B cell (primary cell): ENCODE results near the gene SOCS3. TPM values are rescaled to one million over a fixed set of nuclear protein-coding genes. Genes with fewer than 3 reads are reported as not detected.

Experiments
- ATAC-seq: fragments of 200-7000 bp; cut with Tn5 transposase; one replicate; pipeline ENCODE4 v1.10.0; 2021; ENCODE audit warnings: low read depth, mild to moderate bottlenecking, moderate number of reproducible peaks, moderate library complexity
- CTCF ChIA-PET: fragments of 350-600 bp; sonication (Branson Sonifier 250); formaldehyde crosslinking; loops from one replicate; lab custom pipeline; 2021; ENCODE audit warnings: antibody characterized with exemption, inconsistent platforms; lab: Charles Lee
- POLR2A ChIA-PET: fragments of 350-600 bp; sonication (Branson Sonifier 250); formaldehyde crosslinking; loops from one replicate; lab custom pipeline; 2021; ENCODE audit warnings: antibody characterized with exemption; lab: Charles Lee
- DNase-seq: peaks from one replicate; pipeline ENCODE4 v3.0.0; 2013
- H2AFZ ChIP-seq: 2 replicates; pipeline ENCODE4 v1.6.1; 2012; ENCODE audit warnings: mild to moderate bottlenecking, low read depth, low read length; ENCODE audit not compliant: insufficient read depth, poor library complexity, severe bottlenecking
- H3K27ac ChIP-seq, 2 donors: 1 replicate in 1 of 2; 2 replicates in 1 of 2; pipeline ENCODE4 v1.5.1; 2012 to 2013; ENCODE audit warnings: low read length in 2 of 2, mild to moderate bottlenecking in 2 of 2, moderate library complexity in 1 of 2
- H3K27me3 ChIP-seq, 4 experiments: fragments of 200-600 bp in 1 of 4; sonication (generic) in 1 of 4; replicated peaks in 1 of 4; 1 replicate in 2 of 4; 2 replicates in 2 of 4; pipeline versions ENCODE4 v1.6.1 to v1.7.0; 2013 to 2016; ENCODE audit warnings: low read length in 3 of 4, mild to moderate bottlenecking in 2 of 4, mixed read lengths in 1 of 4, moderate library complexity in 1 of 4; ENCODE audit not compliant: insufficient read depth in 4 of 4, control insufficient read depth in 3 of 4; ENCODE audit errors: control extremely low read depth in 1 of 4
- H3K36me3 ChIP-seq, 2 experiments: replicated peaks in 1 of 2; 1 replicate in 1 of 2; 2 replicates in 1 of 2; pipeline versions ENCODE4 v1.6.1 to v1.7.1; 2013; ENCODE audit warnings: low read length in 1 of 2; ENCODE audit not compliant: insufficient read depth in 2 of 2, control insufficient read depth in 1 of 2; ENCODE audit errors: control extremely low read depth in 1 of 2, extremely low read depth in 1 of 2
- H3K4me1 ChIP-seq, 2 donors: fragments of 200-600 bp in 1 of 2; sonication (generic) in 1 of 2; 1 replicate in 1 of 2; 2 replicates in 1 of 2; pipeline versions ENCODE4 v1.5.1 to v1.6.1; 2013 to 2017; ENCODE audit warnings: low read length in 2 of 2; ENCODE audit not compliant: control insufficient read depth in 2 of 2, insufficient read depth in 2 of 2
- H3K4me2 ChIP-seq: replicated peaks from 2 replicates; pipeline ENCODE3; 2012; ENCODE audit warnings: mild to moderate bottlenecking, low read depth, low read length; ENCODE audit not compliant: poor library complexity, severe bottlenecking
- H3K4me3 ChIP-seq, 5 experiments: fragments of 200-600 bp in 1 of 5; sonication (generic) in 1 of 5; 1 replicate in 3 of 5; 2 replicates in 2 of 5; pipeline versions ENCODE4 v1.5.1 to v1.7.0; 2011 to 2016; ENCODE audit warnings: low read length in 4 of 5, mild to moderate bottlenecking in 4 of 5, low read depth in 2 of 5, control low read depth in 1 of 5, moderate library complexity in 1 of 5; ENCODE audit not compliant: insufficient read depth in 1 of 5; ENCODE audit errors: control extremely low read depth in 1 of 5, extremely low read depth in 1 of 5
- H3K79me2 ChIP-seq: fragments of 200-600 bp; sonication (generic); one replicate; pipeline ENCODE4 v1.6.0; 2016; ENCODE audit warnings: low read length; ENCODE audit not compliant: control insufficient read depth, insufficient read depth
- H3K9ac ChIP-seq: fragments of 200-600 bp; sonication (generic); 2 replicates; pipeline ENCODE4 v1.6.1; 2017; ENCODE audit warnings: mild to moderate bottlenecking, low read length, moderate library complexity
- H3K9me3 ChIP-seq, 3 donors: one replicate each; pipeline versions ENCODE4 v1.6.1 to v1.7.1; 2013; ENCODE audit warnings: low read length in 2 of 3; ENCODE audit not compliant: control insufficient read depth in 2 of 3, insufficient read depth in 1 of 3; ENCODE audit errors: control extremely low read depth in 1 of 3
- H4K20me1 ChIP-seq: 2 replicates; pipeline ENCODE4 v1.6.0; 2012; ENCODE audit warnings: mild to moderate bottlenecking, low read length; ENCODE audit not compliant: insufficient read depth, control insufficient read depth, poor library complexity, severe bottlenecking
- H3K27ac Mint-ChIP-seq: one replicate; pipeline ENCODE4 v1.8.0; 2021; ENCODE audit warnings: mixed read lengths
- H3K27me3 Mint-ChIP-seq: one replicate; pipeline ENCODE4 v1.8.0; 2021; ENCODE audit warnings: mixed read lengths
- H3K4me1 Mint-ChIP-seq: one replicate; pipeline ENCODE4 v1.8.0; 2021; ENCODE audit warnings: mixed read lengths
- H3K4me3 Mint-ChIP-seq: one replicate; pipeline ENCODE4 v1.8.0; 2021; ENCODE audit warnings: mixed read lengths
- H3K9me3 Mint-ChIP-seq: one replicate; pipeline ENCODE4 v1.8.0; 2022; ENCODE audit warnings: mixed read lengths; ENCODE audit not compliant: insufficient read depth
- CTCF ChIP-seq: fragments of 200-600 bp; IDR thresholded peaks from one replicate; pipeline ENCODE4 v1.8.0; 2022; ENCODE audit warnings: antibody characterized with exemption, mild to moderate bottlenecking
- EZH2 ChIP-seq: IDR thresholded peaks from 2 replicates; pipeline ENCODE4 v1.6.1; 2012; ENCODE audit warnings: borderline replicate concordance, low read depth, mild to moderate bottlenecking, moderate library complexity, low read length; ENCODE audit not compliant: insufficient read depth, poor library complexity, severe bottlenecking
- WGBS: methylation state at CpG from one replicate; pipeline ENCODE4 v1.1.5; 2013; ENCODE audit warnings: missing lambda C conversion rate; ENCODE audit not compliant: insufficient coverage; 5-methylcytosine and 5-hydroxymethylcytosine counted together
- intact Hi-C: fragments of 100-400 bp; cut with micrococcal nuclease; formaldehyde crosslinking; loops from one replicate; pipeline ENCODE4 v1.10.0; 2022
- polyA plus RNA-seq: library from polyadenylated mRNA; depleted of rRNA; stranded (reverse); fragments of >200 nt; gene quantifications from 2 replicates; pipeline ENCODE4 v1.2.3, GENCODE V29; 2012
- total RNA-seq, 2 donors: library from RNA; stranded (reverse); fragments of 120-200 nt in 1 of 2; gene quantifications; 1 replicate in 1 of 2; 2 replicates in 1 of 2; pipeline versions ENCODE4 v1.2.3 to v1.2.4, GENCODE V29; 2013 to 2022

The SOCS3 gene
- total and polyA plus RNA-seq, 2 donors (not counting 1 experiment from before 2014, with no cell fraction given), result 41.8 to 67.6 TPM

GRCh38 chr17:78371056-78371455 is 11.2 kb upstream of the SOCS3 start:
- H3K79me2 ChIP-seq, result no peaks in the 10 kb centered on the region
- POLR2A ChIA-PET, result no interaction called here
- ATAC-seq, result no peak
- H3K4me3 ChIP-seq, result no peak overlapping the region
- no peaks in the 10 kb centered on the region for H3K9me3 ChIP-seq
- Mint-ChIP-seq H3K9me3 (no peaks in the 10 kb centered on the region), H3K4me3 (no peak overlapping the region), H3K27me3 (peaks cover 13% of the 10 kb centered on the region), H3K4me1 (no peaks in the 10 kb centered on the region), H3K27ac (no peak overlapping the region)
- intact Hi-C loops, result no loop called here
- 78% methylated on average over 5 of the region's 7 CpGs for WGBS
- DNase-seq, result no peak
- H4K20me1 ChIP-seq, result no peaks in the 10 kb centered on the region
- TF ChIP-seq EZH2 (no peak), CTCF (no peak)
- CTCF ChIA-PET, result no interaction called here
- no peak overlapping the region for H2AFZ ChIP-seq
- peaks cover 0 to 8% (median 0%) of the 10 kb centered on the region in 4 experiments for H3K27me3 ChIP-seq
- H3K4me1 ChIP-seq, result peaks cover 6 to 8% of the 10 kb centered on the region in 2 donors
- no peak overlapping the region for H3K9ac ChIP-seq
- H3K27ac ChIP-seq, result no peak overlapping the region
- H3K4me2 ChIP-seq, result no peak overlapping the region
- H3K36me3 ChIP-seq, result no peaks in the 10 kb centered on the region

GRCh38 chr17:78369791-78370381 is 10.0 kb upstream of the SOCS3 start:
- POLR2A ChIA-PET, result interaction anchor here (0.7 to 0.9 kb wide), 2 partner anchors 30 to 48 kb away, joined by 4 to 6 read pairs; no protein-coding TSS in a partner anchor
- H3K27me3 ChIP-seq, result peaks cover 0 to 20% (median 5%) of the 10 kb centered on the region in 4 experiments
- CTCF ChIA-PET, result interaction anchor here (1.4 to 1.7 kb wide), 2 partner anchors 9 to 52 kb away, joined by 3 to 8 read pairs; partner anchors contain the start of gene SOCS3
- Mint-ChIP-seq H3K27me3 (peaks cover 21% of the 10 kb centered on the region), H3K9me3 (no peaks in the 10 kb centered on the region), H3K4me1 (peaks cover 3% of the 10 kb centered on the region), H3K4me3 (no peak overlapping the region), H3K27ac (no peak overlapping the region)
- TF ChIP-seq EZH2 (no peak), CTCF (no peak)
- H2AFZ ChIP-seq, result no peak overlapping the region
- no peak overlapping the region for H3K27ac ChIP-seq
- H4K20me1 ChIP-seq, result no peaks in the 10 kb centered on the region
- H3K9me3 ChIP-seq, result peaks cover 0 to 4% (median 0%) of the 10 kb centered on the region in 3 donors
- no peak overlapping the region for H3K4me2 ChIP-seq
- 73% methylated on average over 10 of the region's 13 CpGs for WGBS
- H3K4me1 ChIP-seq, result peaks cover 10 to 14% of the 10 kb centered on the region in 2 donors
- no peak for DNase-seq
- ATAC-seq, result no peak
- intact Hi-C loops, result no loop called here
- no peaks in the 10 kb centered on the region for H3K36me3 ChIP-seq
- H3K79me2 ChIP-seq, result no peaks in the 10 kb centered on the region
- no peak overlapping the region for H3K4me3 ChIP-seq
- no peak overlapping the region for H3K9ac ChIP-seq
